Measurements from ENCODE around the gene TMEM198.

The TMEM198 gene

GRCh38 chr2:219547621-219548020 is 3.8 kb downstream of the TMEM198 start:
- no peak overlapping the region for H3K4me2 ChIP-seq (ENCODE audit: low read length)
- H3K36me3 ChIP-seq (ENCODE audit: control insufficient read depth, low read length): no peaks in the 10 kb centered on the region
- H4K20me1 ChIP-seq (ENCODE audit: control insufficient read depth, insufficient read depth, low read depth, low read length): no peaks in the 10 kb centered on the region
- no peaks in the 10 kb centered on the region for H3K9me3 ChIP-seq (ENCODE audit: control insufficient read depth, insufficient read depth, low read length)
- H3K4me1 ChIP-seq (ENCODE audit: control insufficient read depth, low read length): peaks cover 7% of the 10 kb centered on the region
- peaks cover 15% of the 10 kb centered on the region; the same call in 1 of the 2 replicates for H3K27me3 ChIP-seq (ENCODE audit: control insufficient read depth, low read length)
- TF ChIP-seq EZH2phosphoT487 (IDR thresholded peaks at IDR 0.05; ENCODE audit: borderline replicate concordance, low read length) (no peak), CTCF (IDR thresholded peaks at IDR 0.05; ENCODE audit: low read depth, low read length, poor library complexity, severe bottlenecking) (no peak)
- H3K9me2 ChIP-seq (replicated peaks; ENCODE audit: control insufficient read depth, low read length): no peaks in the 10 kb centered on the region
- no peak overlapping the region for H3K27ac ChIP-seq (ENCODE audit: low read depth, low read length)
- H3K4me3 ChIP-seq (ENCODE audit: low read length): no peak overlapping the region
- H3K79me2 ChIP-seq (ENCODE audit: control insufficient read depth, low read length): no peaks in the 10 kb centered on the region; the same call in 1 of the 2 replicates
- H3F3A ChIP-seq (ENCODE audit: control insufficient read depth, insufficient read depth): no peaks in the 10 kb centered on the region

- H3F3A ChIP-seq (ENCODE audit: control insufficient read depth, insufficient read depth): no peaks in the 10 kb centered on the region
- no peak overlapping the region for H3K4me3 ChIP-seq (ENCODE audit: low read length)
- no peaks in the 10 kb centered on the region for H3K9me2 ChIP-seq (replicated peaks; ENCODE audit: control insufficient read depth, low read length)
- H3K27me3 ChIP-seq (ENCODE audit: control insufficient read depth, low read length): peaks cover 15% of the 10 kb centered on the region; the same call in 1 of the 2 replicates
- no peaks in the 10 kb centered on the region for H3K79me2 ChIP-seq (ENCODE audit: control insufficient read depth, low read length)
- TF ChIP-seq EZH2phosphoT487 (IDR thresholded peaks at IDR 0.05; ENCODE audit: borderline replicate concordance, low read length) (no peak), CTCF (IDR thresholded peaks at IDR 0.05; ENCODE audit: low read depth, low read length, poor library complexity, severe bottlenecking) (no peak)
- no peak overlapping the region for H3K27ac ChIP-seq (ENCODE audit: low read depth, low read length)
- no peaks in the 10 kb centered on the region for H4K20me1 ChIP-seq (ENCODE audit: control insufficient read depth, insufficient read depth, low read depth, low read length)
- no peaks in the 10 kb centered on the region for H3K9me3 ChIP-seq (ENCODE audit: control insufficient read depth, insufficient read depth, low read length)
- peaks cover 7% of the 10 kb centered on the region for H3K4me1 ChIP-seq (ENCODE audit: control insufficient read depth, low read length)
- no peak overlapping the region for H3K4me2 ChIP-seq (ENCODE audit: low read length)
- H3K36me3 ChIP-seq (ENCODE audit: control insufficient read depth, low read length): no peaks in the 10 kb centered on the region
These were observed 5.2 kb downstream of the TMEM198 start for GRCh38 chr2:219548990-219549389.

- Histone ChIP-seq H3K27me3 (ENCODE audit: control insufficient read depth, low read length) (peaks cover 10% of the 10 kb centered on the region; the same call in 1 of the 2 replicates), H3K9me2 (replicated peaks; ENCODE audit: control insufficient read depth, low read length) (no peaks in the 10 kb centered on the region), H4K20me1 (ENCODE audit: control insufficient read depth, insufficient read depth, low read depth, low read length) (no peaks in the 10 kb centered on the region), H3K9me3 (ENCODE audit: control insufficient read depth, insufficient read depth, low read length) (no peaks in the 10 kb centered on the region), H3K4me3 (ENCODE audit: low read length) (no peak overlapping the region), H3K79me2 (ENCODE audit: control insufficient read depth, low read length) (no peaks in the 10 kb centered on the region), H3K36me3 (ENCODE audit: control insufficient read depth, low read length) (no peaks in the 10 kb centered on the region), H3K4me2 (ENCODE audit: low read length) (no peak overlapping the region), H3K4me1 (ENCODE audit: control insufficient read depth, low read length) (peaks cover under 1% of the 10 kb centered on the region), H3F3A (ENCODE audit: control insufficient read depth, insufficient read depth) (no peaks in the 10 kb centered on the region), H3K27ac (ENCODE audit: low read depth, low read length) (no peak overlapping the region)
- no peak for TF ChIP-seq CTCF (IDR thresholded peaks at IDR 0.05; ENCODE audit: low read depth, low read length, poor library complexity, severe bottlenecking)
- TF ChIP-seq EZH2phosphoT487 (IDR thresholded peaks at IDR 0.05; ENCODE audit: borderline replicate concordance, low read length): no peak
These were observed 5.8 kb downstream of the TMEM198 start for GRCh38 chr2:219549619-219550018.

All from DOHH2 (cell line).